AG04450 (cell line): ENCODE measurements around the gene DNM3. TPM values are rescaled to one million over a fixed set of nuclear protein-coding genes. Genes with fewer than 3 reads are reported as not detected.

Experiments used
- CTCF ChIA-PET: fragments of 300-600, 350-600 bp; formaldehyde crosslinking; extraction: SDS; loops from one replicate; lab custom pipeline; 2022; ENCODE audit warnings: antibody characterized with exemption, inconsistent platforms; lab: Charles Lee
- POLR2A ChIA-PET: fragments of 350-600 bp; formaldehyde crosslinking; extraction: SDS; loops from one replicate; lab custom pipeline; 2021; ENCODE audit warnings: antibody characterized with exemption, inconsistent platforms; lab: Yijun Ruan, JAX
- DNase-seq: peaks from one replicate; pipeline ENCODE4 v3.0.0-alpha.2; 2011; ENCODE audit warnings: low read depth, low spot score
- H3K27ac ChIP-seq: one replicate; pipeline ENCODE4 v1.5.1; 2012; ENCODE audit warnings: low read depth, low read length, control low read depth
- H3K27me3 ChIP-seq: one replicate; pipeline ENCODE4 v1.6.0; 2012; ENCODE audit warnings: low read length; ENCODE audit not compliant: control insufficient read depth, insufficient read depth
- H3K4me3 ChIP-seq: 2 replicates; pipeline ENCODE4 v1.5.1; 2011; ENCODE audit warnings: mild to moderate bottlenecking, low read depth, low read length, control low read depth
- H3K9me3 ChIP-seq: 2 replicates; pipeline ENCODE4 v1.5.1; 2012; ENCODE audit warnings: low read length; ENCODE audit not compliant: control insufficient read depth, insufficient read depth
- CTCF ChIP-seq: IDR thresholded peaks from 2 replicates; pipeline ENCODE4 v1.5.1; 2011; ENCODE audit warnings: low read depth, low read length, control low read depth, inconsistent platforms
- polyA plus RNA-seq: library from polyadenylated mRNA; depleted of rRNA; stranded (reverse); fragments of >200 nt; gene quantifications from 2 replicates; pipeline ENCODE4 v1.2.3, GENCODE V29; 2011

The DNM3 gene
- polyA plus RNA-seq, 1 experiment: 0.37 TPM

GRCh38 chr1:172112576-172112975 lies 271.3 kb downstream of the DNM3 start:
- POLR2A ChIA-PET: no interaction called here
- DNase-seq: no peak
- Histone ChIP-seq H3K9me3 (no peaks in the 10 kb centered on the region), H3K4me3 (no peak overlapping the region), H3K27me3 (no peaks in the 10 kb centered on the region), H3K27ac (no peak overlapping the region)
- no peak for TF ChIP-seq CTCF
- CTCF ChIA-PET: interaction anchor here (1.9 kb wide), 1 partner anchor 22 kb away, joined by 6 read pairs; no protein-coding TSS in a partner anchor

- H3K27ac ChIP-seq: no peak overlapping the region
- DNase-seq: no peak
- TF ChIP-seq CTCF: no peak
- ChIA-PET CTCF (no interaction called here), POLR2A (no interaction called here)
- H3K27me3 ChIP-seq: no peaks in the 10 kb centered on the region
- H3K4me3 ChIP-seq: no peak overlapping the region
- no peaks in the 10 kb centered on the region for H3K9me3 ChIP-seq
Measured at GRCh38 chr1:172117800-172118199, 276.5 kb downstream of the DNM3 start.

GRCh38 chr1:172118618-172119017 lies 277.3 kb downstream of the DNM3 start:
- ChIA-PET CTCF (interaction anchor here (1.0 kb wide), 1 partner anchor 113 kb away, joined by 3 read pairs; no protein-coding TSS in a partner anchor), POLR2A (no interaction called here)

GRCh38 chr1:172119184-172119583 lies 277.9 kb downstream of the DNM3 start:
- no peak for TF ChIP-seq CTCF
- Histone ChIP-seq H3K27me3 (no peaks in the 10 kb centered on the region), H3K27ac (no peak overlapping the region), H3K9me3 (no peaks in the 10 kb centered on the region), H3K4me3 (no peak overlapping the region)
- no peak for DNase-seq
- ChIA-PET CTCF (interaction anchor here (1.0 kb wide), 1 partner anchor 113 kb away, joined by 3 read pairs; no protein-coding TSS in a partner anchor), POLR2A (no interaction called here)

More at GRCh38 chr1:172118618-172119017, 277.3 kb downstream of the DNM3 start:
- no peak overlapping the region for H3K27ac ChIP-seq
- no peaks in the 10 kb centered on the region for H3K27me3 ChIP-seq
- TF ChIP-seq CTCF: no peak
- no peak overlapping the region for H3K4me3 ChIP-seq
- DNase-seq: no peak
- no peaks in the 10 kb centered on the region for H3K9me3 ChIP-seq

GRCh38 chr1:172120381-172120780 lies 279.1 kb downstream of the DNM3 start:
- CTCF ChIA-PET: no interaction called here
- no peak for TF ChIP-seq CTCF

More at GRCh38 chr1:172120381-172120780, 279.1 kb downstream of the DNM3 start:
- Histone ChIP-seq H3K27ac (no peak overlapping the region), H3K27me3 (no peaks in the 10 kb centered on the region), H3K4me3 (no peak overlapping the region), H3K9me3 (no peaks in the 10 kb centered on the region)
- POLR2A ChIA-PET: no interaction called here
- DNase-seq: no peak
